GM21360 (cell line): ENCODE measurements around the gene ALPP.
"Not testable (repeated sequence)": the region's sequence is repeated elsewhere in the genome, so short reads cannot be mapped to it uniquely, and the experiment has no call there.

ENCODE experiments used
- ATAC-seq: cut with Tn5 transposase; IDR thresholded peaks from one replicate; pipeline ENCODE4 v1.9.1; 2021; ENCODE audit warnings: mild to moderate bottlenecking, moderate library complexity; ENCODE audit not compliant: unreplicated experiment

Gene ALPP

DNA sequence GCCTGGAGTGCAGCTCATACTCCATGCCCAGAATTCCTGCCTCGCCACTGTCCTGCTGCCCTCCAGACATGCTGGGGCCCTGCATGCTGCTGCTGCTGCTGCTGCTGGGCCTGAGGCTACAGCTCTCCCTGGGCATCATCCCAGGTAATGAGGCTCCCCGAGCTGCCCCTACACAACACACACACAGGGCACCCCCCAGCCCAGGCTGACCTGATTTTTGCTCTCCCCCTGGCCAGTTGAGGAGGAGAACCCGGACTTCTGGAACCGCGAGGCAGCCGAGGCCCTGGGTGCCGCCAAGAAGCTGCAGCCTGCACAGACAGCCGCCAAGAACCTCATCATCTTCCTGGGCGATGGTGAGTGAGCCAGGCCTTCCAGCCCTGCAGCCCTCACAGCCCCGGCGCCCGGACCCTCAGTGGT is at the start of gene ALPP:
ALPP (plus strand) TSS at position 17 of the 417 bp plus-strand sequence; CDS start at position 69, 52 bp downstream.
- ATAC-seq, result not testable (repeated sequence)

DNA sequence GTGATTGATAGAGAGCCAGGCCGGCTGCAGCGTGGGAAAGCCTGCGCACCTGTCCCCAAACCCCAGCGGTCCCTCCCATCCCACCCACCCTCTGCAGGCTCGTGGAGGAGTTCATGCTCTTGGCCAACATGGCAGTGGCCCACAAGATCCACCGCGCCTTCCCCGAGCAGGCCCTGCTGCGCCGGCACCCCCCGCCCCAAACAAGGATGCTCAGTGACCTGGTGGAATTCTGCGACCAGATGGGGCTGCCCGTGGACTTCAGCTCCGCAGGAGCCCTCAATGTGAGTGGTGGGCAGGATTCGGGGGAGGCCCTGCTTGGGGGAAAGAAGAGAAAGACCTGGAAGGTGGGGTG is 48.9 kb upstream of the ALPP start:
- no peak for ATAC-seq

DNA sequence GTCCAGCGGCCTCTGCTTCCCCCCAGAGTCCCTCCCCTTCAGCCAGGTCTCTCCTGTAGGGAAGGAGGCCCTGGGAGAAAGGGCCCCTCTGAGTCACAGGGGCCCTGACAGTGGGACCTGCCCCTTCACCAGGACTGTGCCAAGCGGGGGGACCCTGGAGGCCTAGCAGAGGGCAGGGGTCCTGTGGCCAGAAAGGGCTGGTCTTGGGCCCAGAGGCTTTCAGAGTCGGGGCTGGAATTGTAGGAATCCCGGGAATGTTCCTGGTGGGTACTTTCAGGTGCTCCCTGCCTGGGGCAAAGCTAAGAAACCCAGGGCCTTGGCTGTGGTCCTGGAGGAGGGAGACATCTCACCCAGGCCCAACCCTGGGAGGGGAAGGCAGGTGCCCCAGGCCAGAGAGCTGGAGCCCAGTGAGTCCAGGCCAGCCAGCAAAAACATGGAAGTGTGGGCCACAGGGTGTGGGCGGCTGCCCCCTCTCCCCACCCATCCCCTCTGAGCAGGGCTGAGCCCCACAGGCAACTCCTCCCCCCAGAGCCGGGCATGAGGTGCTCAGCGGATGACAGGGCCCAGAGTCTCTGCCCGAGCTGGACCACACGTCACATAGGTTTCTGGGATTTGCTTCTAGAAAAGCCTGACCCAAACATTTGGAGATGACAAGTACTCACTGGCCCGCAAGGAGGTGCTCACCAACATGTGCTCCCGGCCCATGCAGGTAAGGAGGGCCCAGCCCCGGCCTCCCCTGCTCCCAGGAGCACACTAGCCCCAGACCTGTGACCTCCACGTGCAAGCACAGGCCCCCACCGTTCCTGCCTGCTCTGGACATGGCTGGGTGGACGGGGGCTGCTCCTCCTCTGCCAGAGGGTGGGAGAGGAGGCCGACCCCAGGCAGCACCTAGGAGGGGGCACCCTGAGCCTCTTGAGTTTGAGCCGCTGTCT is 48.2 kb upstream of the ALPP start:
- no peak for ATAC-seq

DNA sequence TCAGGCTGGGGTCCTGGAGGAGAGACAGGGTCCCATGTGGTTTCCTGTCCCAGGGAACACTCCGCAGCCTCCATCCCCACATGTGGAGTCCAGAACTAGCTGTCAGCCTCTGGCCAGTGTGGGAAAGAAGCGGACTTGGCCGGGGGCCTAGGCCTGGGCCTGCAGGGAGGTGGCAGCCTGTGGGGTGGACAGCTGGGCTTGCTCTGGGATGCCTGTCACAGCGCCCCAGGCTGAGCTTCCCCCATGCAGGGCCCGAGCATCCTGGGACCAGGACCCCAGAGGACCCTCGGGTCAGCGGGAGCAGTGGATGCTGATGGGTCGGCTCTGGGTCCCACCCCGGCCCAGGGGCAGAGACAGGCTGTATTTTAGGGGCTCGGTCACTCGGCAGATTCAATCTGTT is 47.5 kb upstream of the ALPP start:
- ATAC-seq, result not testable (repeated sequence)

DNA sequence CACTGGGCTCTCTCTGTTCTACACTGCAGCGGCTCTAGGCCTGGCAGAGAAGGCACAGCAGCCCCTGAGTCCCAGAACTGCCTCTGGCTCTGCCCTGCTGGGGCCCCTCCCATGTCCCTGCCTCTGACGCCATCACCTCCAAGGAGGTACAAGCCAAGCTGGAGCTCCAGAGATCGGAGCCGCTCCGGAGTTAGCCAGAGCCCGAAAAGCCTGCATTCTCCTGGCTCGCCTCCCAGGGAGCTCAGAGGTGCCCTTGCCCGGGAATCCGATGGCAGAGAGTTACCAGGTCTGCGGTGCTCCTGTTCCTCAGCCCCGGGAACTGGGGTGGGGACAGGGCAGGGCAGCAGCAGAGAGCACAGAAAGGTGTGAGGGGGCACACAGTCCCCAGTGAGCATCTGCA is 46.9 kb upstream of the ALPP start:
- not testable (repeated sequence) for ATAC-seq

DNA sequence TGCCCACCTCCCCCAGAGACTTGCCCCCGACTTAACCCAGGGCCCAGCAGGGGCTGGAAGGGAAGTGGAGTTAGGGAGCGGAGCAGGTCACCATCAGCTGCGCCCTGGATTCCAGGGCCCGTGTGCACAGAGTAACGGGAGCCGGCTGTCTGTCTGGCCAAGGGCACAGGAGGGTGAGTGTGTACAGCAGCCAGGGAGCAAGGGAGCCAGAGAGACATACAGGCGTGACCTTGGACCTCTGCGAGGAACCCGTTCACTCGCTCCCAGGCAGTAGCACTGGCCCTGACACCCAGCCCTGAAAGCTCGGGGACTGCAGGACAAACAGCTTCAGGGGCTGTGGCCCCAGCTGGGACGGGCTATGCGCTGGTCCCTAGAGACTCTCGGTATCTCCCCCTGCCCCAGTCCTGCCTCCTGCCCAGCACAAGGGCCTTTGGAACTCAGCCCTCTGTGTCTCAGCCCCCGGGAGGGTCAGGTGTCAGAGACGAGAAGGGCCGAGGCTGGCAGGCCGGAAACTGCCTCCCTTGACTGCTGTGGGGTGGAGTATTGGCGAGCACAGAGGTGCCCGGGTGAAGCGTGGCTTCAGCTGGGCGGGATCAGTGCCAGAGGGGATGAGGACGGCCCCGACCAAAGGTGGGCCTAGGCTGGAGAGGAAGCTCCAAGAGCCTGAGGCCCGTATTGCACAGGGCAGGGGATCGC is 46.2 kb upstream of the ALPP start:
- ATAC-seq, result not testable (repeated sequence)

DNA sequence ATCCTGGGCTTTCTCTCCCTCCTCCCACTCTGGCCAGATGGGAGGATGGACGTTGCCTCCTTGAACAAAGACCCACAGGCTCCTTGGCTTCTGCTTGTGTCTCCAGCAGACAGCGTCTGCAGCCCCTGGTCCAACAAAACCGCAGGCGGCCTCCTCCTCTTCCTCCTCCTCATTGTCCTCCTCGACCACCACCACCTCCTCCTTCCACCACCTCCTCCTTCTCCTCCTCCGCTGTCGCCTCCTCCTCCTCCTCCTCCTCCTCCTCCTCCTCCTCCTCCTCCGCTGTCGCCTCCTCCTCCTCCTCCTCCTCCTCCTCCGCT is 45.7 kb upstream of the ALPP start:
- no peak for ATAC-seq

DNA sequence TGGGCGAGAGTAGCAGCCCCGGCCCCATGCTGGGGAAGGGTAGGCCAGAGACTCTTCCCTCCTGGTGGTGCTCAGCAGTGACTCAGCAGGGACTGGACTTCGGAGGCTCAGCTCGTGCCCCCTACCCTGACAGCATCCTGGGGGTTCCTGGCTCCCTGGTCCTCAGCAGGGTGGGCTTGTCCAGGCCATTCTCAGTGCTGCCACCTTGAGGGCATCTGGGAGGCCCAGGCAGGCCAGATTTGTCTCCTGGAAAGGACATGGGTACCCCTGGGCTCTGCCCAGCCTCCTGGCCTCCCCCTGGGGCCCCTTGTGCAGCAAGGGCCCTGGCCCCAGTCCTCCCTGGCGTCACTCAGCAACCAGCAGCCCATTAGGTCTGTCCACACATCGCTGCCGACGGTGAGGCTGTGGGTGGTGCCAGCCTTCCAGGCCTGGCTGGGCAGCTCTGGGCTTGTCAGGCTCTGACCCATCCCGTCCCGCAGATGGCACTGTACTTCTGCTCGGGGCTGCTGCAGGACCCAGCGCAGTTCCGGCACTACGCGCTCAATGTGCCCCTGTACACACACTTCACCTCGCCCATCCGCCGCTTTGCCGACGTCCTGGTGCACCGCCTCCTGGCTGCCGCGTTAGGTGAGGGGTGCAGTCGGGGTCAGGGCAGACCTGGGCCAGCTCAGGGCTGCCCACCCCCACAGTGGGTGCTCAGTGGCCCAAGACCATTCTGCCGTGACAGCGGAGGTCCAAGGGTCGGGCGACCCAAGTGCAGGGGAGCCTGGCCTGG is 45.0 kb upstream of the ALPP start:
- no peak for ATAC-seq

DNA sequence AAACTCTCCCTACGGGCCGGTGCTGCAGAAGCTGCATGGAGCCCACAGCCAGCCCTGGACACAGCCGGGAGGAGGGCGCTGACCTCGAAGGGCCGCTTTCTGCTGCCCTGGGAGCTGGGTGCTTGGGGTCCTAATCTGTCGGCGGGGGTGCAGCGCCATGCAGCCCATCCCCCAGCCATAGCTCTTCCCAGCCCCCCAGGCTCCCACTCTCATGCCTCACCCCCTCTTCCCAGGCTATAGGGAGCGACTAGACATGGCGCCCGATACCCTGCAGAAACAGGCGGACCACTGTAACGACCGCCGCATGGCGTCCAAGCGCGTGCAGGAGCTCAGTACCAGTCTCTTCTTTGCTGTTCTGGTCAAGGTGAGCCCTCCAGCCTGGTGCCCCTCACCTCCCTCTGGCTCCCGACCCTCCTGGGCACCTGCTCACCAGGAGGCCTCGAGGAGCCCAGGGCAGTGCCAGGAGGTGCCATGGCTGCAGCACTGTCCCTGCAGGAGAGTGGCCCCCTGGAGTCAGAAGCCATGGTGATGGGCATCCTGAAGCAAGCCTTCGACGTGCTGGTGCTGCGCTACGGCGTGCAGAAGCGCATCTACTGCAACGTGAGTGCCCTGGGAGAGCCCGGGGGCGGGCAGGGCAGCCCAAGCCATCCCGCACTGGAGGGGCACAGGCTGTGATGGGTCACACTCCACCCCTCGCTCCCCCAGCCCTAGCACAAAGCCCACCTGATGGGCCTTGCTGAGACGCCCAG is 44.2 kb upstream of the ALPP start:
- not testable (repeated sequence) for ATAC-seq

DNA sequence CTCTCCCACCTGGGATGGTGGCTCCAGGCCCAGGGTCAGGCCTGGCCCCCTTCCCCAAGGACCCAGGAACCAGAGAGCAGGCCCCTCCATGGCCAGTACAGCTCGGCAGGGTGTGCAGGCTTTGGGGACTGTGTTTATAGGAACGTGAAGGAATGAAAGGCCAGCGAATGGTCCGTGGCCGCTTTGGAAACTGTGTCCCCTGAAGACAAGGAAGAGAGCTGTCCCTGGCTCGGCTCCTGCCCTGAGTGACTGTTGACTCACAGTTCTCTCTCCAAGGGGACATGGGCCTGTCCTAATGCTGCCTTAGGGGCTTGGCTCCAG is 43.7 kb upstream of the ALPP start:
- not testable (repeated sequence) for ATAC-seq

DNA sequence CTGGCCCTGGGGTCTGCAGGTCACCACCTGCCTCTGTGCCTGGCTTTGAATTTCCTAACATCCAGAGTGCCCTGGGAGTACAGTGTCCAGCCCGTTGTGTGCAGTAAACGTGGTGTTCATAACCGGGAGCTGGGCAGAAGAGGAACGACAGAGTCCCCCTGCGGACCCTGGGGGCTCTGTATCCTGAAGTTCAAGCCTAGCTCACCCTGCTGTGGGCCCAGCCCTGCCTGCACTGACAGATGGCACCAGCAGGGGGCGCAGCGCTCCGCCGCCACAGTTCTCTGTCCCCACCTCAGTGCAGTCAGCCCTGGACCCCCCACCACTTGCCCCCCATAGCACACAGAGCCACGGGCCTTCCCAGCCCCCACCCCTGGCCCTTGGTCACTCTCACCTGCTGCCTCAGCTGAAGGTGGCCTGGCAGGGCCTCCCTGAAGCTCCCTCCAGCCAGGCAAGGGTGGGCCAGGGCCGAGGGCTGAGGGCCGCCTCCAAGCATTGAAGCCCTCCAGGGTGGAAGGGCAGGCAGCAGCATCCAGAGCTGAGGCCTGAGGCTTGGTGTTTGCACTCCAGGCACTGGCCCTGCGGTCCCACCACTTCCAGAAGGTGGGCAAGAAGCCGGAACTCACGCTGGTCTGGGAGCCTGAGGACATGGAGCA is 43.2 kb upstream of the ALPP start:
- not testable (repeated sequence) for ATAC-seq

DNA sequence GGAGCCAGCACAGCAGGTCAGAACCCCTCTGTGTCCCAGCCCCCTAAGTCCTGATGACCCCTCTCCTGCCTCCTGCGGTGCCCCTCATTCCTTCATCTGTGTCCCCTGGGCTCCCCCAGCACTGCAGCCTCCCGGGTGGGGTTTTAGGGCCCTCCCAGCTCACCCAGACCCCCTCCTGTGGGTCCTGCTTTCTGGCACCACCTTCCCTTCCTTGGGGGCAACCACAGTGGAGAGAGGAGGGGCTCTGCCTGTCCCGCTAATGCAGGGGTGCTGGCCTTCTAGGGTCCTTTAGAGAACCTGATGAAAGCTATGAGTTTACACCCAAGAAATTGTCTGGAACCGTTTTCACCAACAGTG is 42.7 kb upstream of the ALPP start:
- no peak for ATAC-seq

DNA sequence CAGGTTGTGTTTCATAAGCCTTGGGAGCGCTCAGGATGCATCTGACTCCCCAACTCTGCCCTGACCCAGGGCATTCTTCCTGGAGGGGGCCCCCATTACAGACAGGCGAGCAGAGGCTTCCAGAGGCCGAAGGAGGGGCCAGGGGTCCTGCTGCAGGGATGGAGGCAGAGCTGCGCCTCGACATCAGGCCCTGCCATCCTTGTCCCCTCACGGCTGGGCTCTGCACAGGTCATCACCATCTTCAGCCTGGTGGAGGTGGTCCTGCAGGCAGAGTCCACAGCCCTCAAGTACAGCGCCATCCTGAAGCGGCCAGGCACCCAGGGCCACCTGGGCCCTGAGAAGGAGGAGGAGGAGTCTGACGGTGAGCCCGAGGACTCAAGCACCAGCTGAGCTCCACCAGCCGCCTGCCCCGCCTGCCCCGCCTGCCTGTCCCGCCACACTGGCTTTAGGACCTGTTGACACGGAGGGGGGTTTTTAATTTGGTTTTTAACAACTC is 42.3 kb upstream of the ALPP start:
- no peak for ATAC-seq

DNA sequence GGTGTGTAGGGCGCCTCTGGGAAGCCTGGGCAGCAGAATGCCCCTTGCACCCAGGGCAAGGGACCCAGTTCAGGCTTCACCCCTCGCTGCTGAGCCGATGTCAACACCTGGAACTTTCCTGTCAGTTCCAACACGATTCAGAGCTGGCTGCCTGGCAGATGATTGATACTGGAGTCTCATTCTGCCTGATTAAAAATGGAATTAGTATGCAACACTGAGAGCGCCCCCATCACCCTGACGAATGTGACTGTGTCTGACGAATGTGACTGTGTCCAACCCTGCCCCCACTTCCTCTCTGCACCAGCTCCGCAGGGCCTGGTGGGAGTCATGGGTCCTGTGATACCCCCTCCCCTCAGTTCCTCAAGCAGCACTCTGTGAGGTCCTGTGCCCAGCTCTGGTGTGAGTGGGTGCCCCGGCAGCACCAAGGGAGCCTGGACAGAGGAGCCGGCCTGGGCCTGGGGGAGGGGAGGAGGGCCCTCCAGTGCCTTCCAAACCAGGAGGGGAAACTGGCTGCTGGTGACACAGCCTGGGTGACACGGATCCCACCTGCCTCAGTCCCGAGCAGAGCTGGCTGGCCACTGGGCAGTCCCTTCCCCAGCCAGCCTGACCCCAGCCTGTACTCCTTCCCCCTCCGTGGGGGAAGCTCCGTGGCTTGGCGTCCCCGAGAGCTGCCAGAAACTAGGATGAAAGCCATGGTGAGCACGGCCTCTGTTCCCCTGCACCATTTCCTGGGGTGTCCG is 41.4 kb upstream of the ALPP start:
- ATAC-seq, result no peak

DNA sequence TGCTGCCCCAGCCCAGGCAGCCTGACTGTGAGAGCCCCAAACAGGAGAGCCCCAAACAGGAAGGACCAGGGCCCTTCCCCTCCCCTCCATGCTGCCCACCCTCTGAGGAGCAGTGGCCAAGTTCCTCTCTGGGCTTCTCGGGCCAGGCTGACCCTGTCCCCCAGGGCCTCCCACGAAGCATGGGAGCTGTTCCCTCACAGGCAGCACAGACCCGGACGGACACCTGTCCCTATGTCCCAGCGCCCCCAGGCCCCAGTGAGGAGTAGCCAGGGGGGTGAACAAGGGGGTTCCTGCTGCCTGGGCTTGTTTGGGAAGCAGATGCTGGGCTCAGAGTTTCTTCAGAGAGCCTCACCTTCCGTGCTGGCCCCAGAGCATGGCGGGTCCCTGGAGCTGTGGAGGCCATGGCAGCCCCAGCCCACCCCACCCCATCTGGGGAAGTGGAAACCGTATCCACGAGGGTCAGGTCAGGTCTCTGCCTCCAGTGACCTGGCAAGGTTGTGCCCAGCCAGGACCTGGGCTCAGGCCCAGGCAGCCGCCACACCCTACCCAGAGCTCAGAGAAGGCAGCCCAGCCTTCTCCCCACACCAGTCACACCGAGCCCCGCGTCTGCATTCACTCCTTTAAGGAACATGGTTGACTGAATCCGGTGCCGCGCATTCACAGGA is 40.3 kb upstream of the ALPP start:
- not testable (repeated sequence) for ATAC-seq

DNA sequence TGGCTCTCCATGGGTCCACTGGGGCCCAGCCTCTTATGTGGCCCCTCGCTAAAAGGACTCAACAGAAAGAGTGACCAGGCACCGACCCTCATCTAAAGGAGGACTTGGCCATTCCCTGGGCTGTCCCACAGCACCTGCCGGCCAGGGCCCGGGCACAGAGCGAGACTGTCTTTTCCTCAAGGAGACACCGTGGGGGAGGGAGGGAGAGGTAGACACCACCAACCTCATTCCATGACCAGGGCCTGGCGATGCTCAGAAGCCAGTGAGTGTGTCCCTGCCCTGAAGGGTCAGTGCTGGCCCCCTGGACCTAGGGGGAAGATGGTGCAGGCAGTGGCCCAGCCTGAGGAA is 39.8 kb upstream of the ALPP start:
- ATAC-seq, result no peak

DNA sequence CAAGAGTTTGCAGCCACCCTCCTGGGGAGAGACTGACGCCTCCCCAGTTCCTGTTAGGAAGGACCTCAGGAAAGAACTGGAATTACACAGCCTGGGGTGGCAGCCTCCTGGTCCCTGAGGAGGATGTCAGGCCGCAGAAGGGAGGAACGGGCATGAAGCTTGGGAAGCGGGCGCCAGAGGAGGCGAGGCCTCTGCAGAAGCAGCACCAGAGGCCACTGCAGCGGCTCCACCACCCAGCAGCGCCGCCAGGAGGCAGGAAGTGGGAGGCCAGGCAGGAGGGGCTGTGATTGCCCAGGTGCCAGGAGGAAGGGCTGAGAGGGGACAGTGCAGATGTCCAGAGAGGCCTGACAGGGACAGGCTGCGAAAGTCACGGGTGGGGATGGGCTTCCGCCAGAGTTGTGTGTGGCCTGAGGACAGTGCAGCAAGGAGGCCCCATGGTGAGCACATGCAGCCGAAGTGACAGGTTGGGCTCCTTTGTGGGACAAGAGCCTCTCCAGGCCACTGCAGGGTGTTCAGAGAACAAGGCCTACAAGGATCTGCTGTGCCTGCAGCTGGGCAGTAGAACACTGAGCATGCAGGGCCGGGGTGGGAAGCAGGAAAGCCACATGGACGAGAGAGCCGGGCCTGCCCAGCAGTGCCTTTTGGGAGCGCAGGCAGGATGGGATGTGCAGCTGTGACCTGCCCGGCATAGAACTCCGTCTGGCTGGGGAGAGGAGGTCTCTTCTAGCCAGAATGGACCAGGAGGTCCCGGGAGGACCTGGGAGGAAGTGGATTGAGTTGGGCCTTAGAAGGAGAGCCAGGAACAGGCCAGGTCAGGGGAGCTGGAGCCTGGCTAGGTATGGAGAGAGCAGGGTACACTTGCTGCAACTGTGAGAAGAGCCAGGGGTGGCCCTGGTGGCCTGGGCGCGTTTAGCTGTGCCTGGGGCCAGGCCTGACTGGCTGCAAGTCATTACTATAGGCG is 39.1 kb upstream of the ALPP start:
- no peak for ATAC-seq
